PC-9 (cell line): Measurements from ENCODE around the gene PPP2R3A. TPM values are rescaled to one million over a fixed set of nuclear protein-coding genes. Genes with fewer than 3 reads are reported as not detected.
A peak's percentile ranks its signal among the peaks of the same experiment; 100 is the strongest.

ENCODE experiments used
- BruUV-seq: library from RNA; stranded (reverse); fragments of 400-500 nt; replicated peaks from 2 replicates; lab custom pipeline; 2021; lab: Mats Ljungman, UMichigan
- CTCF ChIA-PET: fragments of 300-600 bp; sonication (Branson Sonifier 250); formaldehyde crosslinking; loops from one replicate; lab custom pipeline; 2022; ENCODE audit warnings: antibody characterized with exemption; lab: Charles Lee
- POLR2A ChIA-PET: fragments of 300-600 bp; sonication (Branson Sonifier 250); formaldehyde crosslinking; loops from one replicate; lab custom pipeline; 2022; ENCODE audit warnings: antibody characterized with exemption; ENCODE audit not compliant: unreplicated experiment; lab: Charles Lee
- DNase-seq, 2 experiments: peaks; one replicate each; pipeline versions ENCODE4 v3.0.0 to v3.0.0-alpha.2; 2015 to 2022; ENCODE audit warnings: mixed read lengths in 1 of 2
- H2AFZ ChIP-seq: fragments of 200-600 bp; sonication (generic); 2 replicates; pipeline ENCODE4 v1.8.1; 2017; ENCODE audit warnings: antibody characterized with exemption
- H3F3A ChIP-seq: fragments of 200-600 bp; sonication (generic); 2 replicates; pipeline ENCODE4 v1.8.1; 2017; ENCODE audit warnings: antibody characterized with exemption, mild to moderate bottlenecking, low read depth; ENCODE audit not compliant: insufficient read depth
- H3K27ac ChIP-seq: fragments of 200-600 bp; sonication (generic); 2 replicates; pipeline ENCODE4 v1.6.1; 2016; ENCODE audit warnings: mixed run types
- H3K27me3 ChIP-seq: fragments of 200-600 bp; sonication (generic); 2 replicates; pipeline ENCODE4 v1.6.1; 2016; ENCODE audit warnings: low read depth, mixed run types; ENCODE audit not compliant: insufficient read depth
- H3K36me3 ChIP-seq: fragments of 200-600 bp; sonication (generic); 2 replicates; pipeline ENCODE4 v1.6.1; 2016; ENCODE audit warnings: low read depth, mixed run types
- H3K4me1 ChIP-seq: fragments of 200-600 bp; sonication (generic); replicated peaks from 2 replicates; pipeline ENCODE4 v1.6.1; 2016; ENCODE audit warnings: mixed run types; ENCODE audit not compliant: insufficient read depth
- H3K4me2 ChIP-seq: fragments of 200-600 bp; sonication (generic); 2 replicates; pipeline ENCODE4 v1.6.1; 2017; ENCODE audit warnings: mixed run types
- H3K4me3 ChIP-seq: fragments of 200-600 bp; sonication (generic); 2 replicates; pipeline ENCODE4 v1.6.1; 2016; ENCODE audit warnings: mixed run types
- H3K79me2 ChIP-seq: fragments of 200-600 bp; sonication (generic); 2 replicates; pipeline ENCODE4 v1.6.1; 2017; ENCODE audit warnings: low read depth, mixed run types
- H3K9me2 ChIP-seq: fragments of 200-600 bp; sonication (generic); 2 replicates; pipeline ENCODE4 v1.8.1; 2017; ENCODE audit warnings: mild to moderate bottlenecking; ENCODE audit not compliant: insufficient read depth
- H3K9me3 ChIP-seq: fragments of 200-600 bp; sonication (generic); 2 replicates; pipeline ENCODE4 v1.8.1; 2016; ENCODE audit warnings: low read depth; ENCODE audit not compliant: insufficient read depth
- H4K20me1 ChIP-seq: fragments of 200-600 bp; sonication (generic); 2 replicates; pipeline ENCODE4 v1.8.1; 2017; ENCODE audit not compliant: insufficient read depth
- EZH2 ChIP-seq: fragments of 200-600 bp; sonication (generic); IDR thresholded peaks from 2 replicates; pipeline ENCODE4 v1.8.0; 2017; ENCODE audit warnings: antibody characterized with exemption, low read depth
- intact Hi-C: fragments of 100-400 bp; cut with micrococcal nuclease; formaldehyde crosslinking; loops from one replicate; pipeline ENCODE4 v1.10.0; 2022; ENCODE audit not compliant: unreplicated experiment
- total RNA-seq: library from RNA; stranded (reverse); gene quantifications from 2 replicates; pipeline ENCODE4 v1.2.3, GENCODE V29; 2021
- TF ChIP-seq, protein P1 (sequence below): fragments of 200-600 bp; sonication (generic); conservative IDR thresholded peaks from 2 replicates; pipeline ENCODE4 v1.6.1; 2017; ENCODE audit warnings: mixed run types, antibody characterized with exemption, mild to moderate bottlenecking, moderate library complexity

PPP2R3A gene
- total RNA-seq, 1 experiment from 2014 or later, result 42.6 TPM

- no peak overlapping the region for H3K27ac ChIP-seq
Observed at GRCh38 chr3:135922903-135923250, 42.7 kb upstream of the PPP2R3A start.

DNA sequence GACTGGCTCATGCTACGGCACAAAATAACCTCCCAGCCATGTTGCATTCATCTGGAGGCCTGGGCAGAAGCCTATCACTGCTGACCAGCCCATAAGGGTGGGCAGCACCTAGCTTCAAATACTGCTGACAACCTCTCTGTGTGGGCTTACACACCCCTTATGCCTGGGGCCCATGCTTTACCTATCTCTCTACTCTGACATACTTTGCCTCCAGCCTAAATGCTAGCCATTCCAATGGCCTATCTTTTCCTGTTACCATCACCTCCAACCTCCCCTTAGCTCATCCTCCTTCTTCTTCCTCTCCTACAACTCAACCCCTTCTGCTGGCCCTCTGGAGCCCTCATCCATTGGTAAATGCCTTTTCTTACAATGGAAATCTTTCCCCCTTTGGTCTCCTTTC lies 41.0 kb upstream of the PPP2R3A start:
- Histone ChIP-seq H3K4me3 (no peak overlapping the region), H3K79me2 (no peaks in the 10 kb centered on the region), H3K9me3 (no peaks in the 10 kb centered on the region), H4K20me1 (no peaks in the 10 kb centered on the region), H3K27ac (no peak overlapping the region), H2AFZ (no peak overlapping the region), H3K27me3 (no peaks in the 10 kb centered on the region), H3K9me2 (no peaks in the 10 kb centered on the region), H3K4me2 (no peak overlapping the region), H3F3A (peaks cover 9% of the 10 kb centered on the region; the same call in 1 of the 2 replicates), H3K36me3 (no peaks in the 10 kb centered on the region), H3K4me1 (peaks cover 22% of the 10 kb centered on the region)
- no TSS peak for BruUV-seq
- intact Hi-C loops, result no loop called here
- POLR2A ChIA-PET, result no interaction called here
- TF ChIP-seq EZH2, result no peak
- TF ChIP-seq, protein P1, sequence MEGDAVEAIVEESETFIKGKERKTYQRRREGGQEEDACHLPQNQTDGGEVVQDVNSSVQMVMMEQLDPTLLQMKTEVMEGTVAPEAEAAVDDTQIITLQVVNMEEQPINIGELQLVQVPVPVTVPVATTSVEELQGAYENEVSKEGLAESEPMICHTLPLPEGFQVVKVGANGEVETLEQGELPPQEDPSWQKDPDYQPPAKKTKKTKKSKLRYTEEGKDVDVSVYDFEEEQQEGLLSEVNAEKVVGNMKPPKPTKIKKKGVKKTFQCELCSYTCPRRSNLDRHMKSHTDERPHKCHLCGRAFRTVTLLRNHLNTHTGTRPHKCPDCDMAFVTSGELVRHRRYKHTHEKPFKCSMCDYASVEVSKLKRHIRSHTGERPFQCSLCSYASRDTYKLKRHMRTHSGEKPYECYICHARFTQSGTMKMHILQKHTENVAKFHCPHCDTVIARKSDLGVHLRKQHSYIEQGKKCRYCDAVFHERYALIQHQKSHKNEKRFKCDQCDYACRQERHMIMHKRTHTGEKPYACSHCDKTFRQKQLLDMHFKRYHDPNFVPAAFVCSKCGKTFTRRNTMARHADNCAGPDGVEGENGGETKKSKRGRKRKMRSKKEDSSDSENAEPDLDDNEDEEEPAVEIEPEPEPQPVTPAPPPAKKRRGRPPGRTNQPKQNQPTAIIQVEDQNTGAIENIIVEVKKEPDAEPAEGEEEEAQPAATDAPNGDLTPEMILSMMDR, result no peak
- DNase-seq, result no peak
- CTCF ChIA-PET, result no interaction called here

More at GRCh38 chr3:135922903-135923250, 42.7 kb upstream of the PPP2R3A start:
- H3K9me2 ChIP-seq, result no peaks in the 10 kb centered on the region
- no peak overlapping the region for H3K4me2 ChIP-seq
- no peak overlapping the region for H3K4me3 ChIP-seq
- no peaks in the 10 kb centered on the region for H3K36me3 ChIP-seq
- H3K4me1 ChIP-seq, result peaks cover 18% of the 10 kb centered on the region
- no peak for TF ChIP-seq EZH2
- TF ChIP-seq, protein P1, result no peak
- intact Hi-C loops, result no loop called here
- no peak for DNase-seq
- no peaks in the 10 kb centered on the region for H3K9me3 ChIP-seq
- no peaks in the 10 kb centered on the region for H3K27me3 ChIP-seq
- no TSS peak for BruUV-seq
- H4K20me1 ChIP-seq, result no peaks in the 10 kb centered on the region
- peaks cover 7% of the 10 kb centered on the region; the same call in 1 of the 2 replicates for H3F3A ChIP-seq
- no peak overlapping the region for H2AFZ ChIP-seq
- no peaks in the 10 kb centered on the region for H3K79me2 ChIP-seq
- ChIA-PET POLR2A (no interaction called here), CTCF (interaction anchor here (0.5 kb wide), 1 partner anchor 164 kb away, joined by 9 read pairs; no protein-coding TSS in a partner anchor)

DNA sequence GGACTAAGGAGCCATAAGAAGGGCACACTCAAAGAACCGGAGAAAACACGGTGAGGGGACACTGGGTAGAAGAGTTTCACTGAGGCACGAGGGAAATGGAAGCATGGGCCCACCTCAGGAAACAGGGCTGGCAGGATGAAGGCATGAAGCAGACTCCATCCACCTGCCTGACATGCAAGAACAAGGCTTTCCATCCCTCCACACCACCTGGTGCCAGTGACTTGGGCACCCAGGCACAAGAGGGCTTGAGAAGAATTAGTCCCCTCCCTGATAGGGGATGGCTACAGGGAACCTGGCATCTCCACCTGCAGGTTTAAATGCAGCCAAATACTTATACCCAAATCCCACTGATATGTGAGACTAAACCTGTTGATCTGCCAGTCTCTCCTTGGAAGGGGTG lies 38.9 kb upstream of the PPP2R3A start:
- Histone ChIP-seq H3K36me3 (no peaks in the 10 kb centered on the region), H3K9me3 (no peaks in the 10 kb centered on the region), H4K20me1 (no peaks in the 10 kb centered on the region), H3K27ac (no peak overlapping the region), H3K27me3 (no peaks in the 10 kb centered on the region), H3K9me2 (no peaks in the 10 kb centered on the region), H2AFZ (no peak overlapping the region), H3K4me2 (peak overlapping the region; percentile 37), H3F3A (peaks cover 9% of the 10 kb centered on the region; the same call in 1 of the 2 replicates), H3K4me3 (no peak overlapping the region), H3K4me1 (peaks cover 22% of the 10 kb centered on the region), H3K79me2 (no peaks in the 10 kb centered on the region)
- ChIA-PET POLR2A (no interaction called here), CTCF (interaction anchor here (0.6 kb wide), 1 partner anchor 345 kb away, joined by 4 read pairs; no protein-coding TSS in a partner anchor)
- no peak for TF ChIP-seq EZH2
- TF ChIP-seq, protein P1, result no peak
- DNase-seq, result no peak
- intact Hi-C loops, result loop anchor here (2.0 kb wide), 1 partner anchor 38 kb away; the partner anchor contains the start of gene PPP2R3A
- no TSS peak for BruUV-seq
